T-helper 9 cell (primary cell): ENCODE results near the gene GLT6D1.
"Not testable (repeated sequence)": the region's sequence is repeated elsewhere in the genome, so short reads cannot be mapped to it uniquely, and the experiment has no call there.

Source experiments
- DNase-seq: peaks from one replicate; pipeline ENCODE4 v3.0.0-alpha.2; 2020
- total RNA-seq, 2 donors: gene quantifications; one replicate each; lab custom pipeline; 2026; lab: John Stamatoyannopoulos, UW

Gene GLT6D1
- 0 reads per million in 2 donors for total RNA-seq

GRCh38 chr9:135639196-135639595 lies at the start of gene GLT6D1:
Gene GLT6D1, minus strand, starts transcription at chr9:135639540. Its CDS starts 353 bp downstream, at chr9:135639187.
- no peak for DNase-seq

GRCh38 chr9:135689011-135689410 lies 49.7 kb upstream of the GLT6D1 start:
- DNase-seq, result no peak

- no peak for DNase-seq
Measured at GRCh38 chr9:135687216-135687615, 47.9 kb upstream of the GLT6D1 start.

- no peak for DNase-seq
Measured at GRCh38 chr9:135684691-135685090, 45.4 kb upstream of the GLT6D1 start.

- no peak for DNase-seq
Measured at GRCh38 chr9:135683401-135684034, 44.2 kb upstream of the GLT6D1 start.

GRCh38 chr9:135681161-135681560 lies 41.8 kb upstream of the GLT6D1 start:
- DNase-seq, result no peak

- no peak for DNase-seq
Measured at GRCh38 chr9:135680056-135680455, 40.7 kb upstream of the GLT6D1 start.

GRCh38 chr9:135678236-135679017 lies 39.1 kb upstream of the GLT6D1 start:
- no peak for DNase-seq

GRCh38 chr9:135677641-135678168 lies 38.4 kb upstream of the GLT6D1 start:
- DNase-seq, result no peak

GRCh38 chr9:135676891-135677290 lies 37.6 kb upstream of the GLT6D1 start:
- no peak for DNase-seq

GRCh38 chr9:135674977-135675376 lies 35.6 kb upstream of the GLT6D1 start:
- no peak for DNase-seq

- no peak for DNase-seq
Measured at GRCh38 chr9:135673941-135674340, 34.6 kb upstream of the GLT6D1 start.

GRCh38 chr9:135672786-135673185 lies 33.4 kb upstream of the GLT6D1 start:
- not testable (repeated sequence) for DNase-seq

- DNase-seq, result no peak
Measured at GRCh38 chr9:135671591-135672041, 32.3 kb upstream of the GLT6D1 start.

- no peak for DNase-seq
Measured at GRCh38 chr9:135670721-135671590, 31.6 kb upstream of the GLT6D1 start.

GRCh38 chr9:135669616-135670285 lies 30.4 kb upstream of the GLT6D1 start:
- no peak for DNase-seq

GRCh38 chr9:135669018-135669417 lies 29.7 kb upstream of the GLT6D1 start:
- not testable (repeated sequence) for DNase-seq

GRCh38 chr9:135667463-135668001 lies 28.2 kb upstream of the GLT6D1 start:
- DNase-seq, result no peak

GRCh38 chr9:135666534-135667462 lies 27.5 kb upstream of the GLT6D1 start:
- no peak for DNase-seq

GRCh38 chr9:135665795-135666189 lies 26.5 kb upstream of the GLT6D1 start:
- DNase-seq, result no peak
